Liver (tissue), 3 donors: ENCODE results near the gene FARS2.

ENCODE experiments used
- ATF3 ChIP-seq: IDR thresholded peaks from 2 replicates; pipeline ENCODE4 v1.6.1; 2016; ENCODE audit warnings: antibody characterized with exemption
- CTCF ChIP-seq: fragments of 150-350 bp; IDR thresholded peaks from 2 replicates; pipeline ENCODE4 v1.5.1; 2017; ENCODE audit warnings: improper control_type of control experiment, low read depth, low read length; ENCODE audit not compliant: missing input control
- EGR1 ChIP-seq, 2 donors: IDR thresholded peaks; 2 replicates each; pipeline ENCODE4 v1.6.1; 2016 to 2018; ENCODE audit warnings: antibody characterized with exemption in 2 of 2, low read depth in 2 of 2
- GABPA ChIP-seq, 2 donors: IDR thresholded peaks in 1 of 2; conservative IDR thresholded peaks in 1 of 2; 2 replicates each; pipeline ENCODE4 v1.6.1; 2016; ENCODE audit warnings: antibody characterized with exemption in 2 of 2, mild to moderate bottlenecking in 1 of 2, moderate library complexity in 1 of 2
- HNF4A ChIP-seq, 2 donors: conservative IDR thresholded peaks; 2 replicates each; pipeline ENCODE4 v1.6.1; 2016; ENCODE audit warnings: antibody characterized with exemption in 2 of 2, mild to moderate bottlenecking in 2 of 2
- JUND ChIP-seq, 2 donors: IDR thresholded peaks; 2 replicates each; pipeline ENCODE4 v1.6.1; 2016; ENCODE audit warnings: antibody characterized with exemption in 2 of 2
- MAX ChIP-seq: IDR thresholded peaks from 2 replicates; pipeline ENCODE4 v1.6.1; 2016; ENCODE audit warnings: antibody characterized with exemption
- RAD21 ChIP-seq, 2 donors: IDR thresholded peaks; 2 replicates each; pipeline ENCODE4 v1.6.1; 2016; ENCODE audit warnings: antibody characterized with exemption in 2 of 2, mild to moderate bottlenecking in 2 of 2
- REST ChIP-seq: IDR thresholded peaks from 2 replicates; pipeline ENCODE4 v1.6.1; 2016; ENCODE audit warnings: antibody characterized with exemption, mild to moderate bottlenecking
- SP1 ChIP-seq: IDR thresholded peaks from 2 replicates; pipeline ENCODE4 v1.6.1; 2018; ENCODE audit warnings: antibody characterized with exemption, mild to moderate bottlenecking
- TAF1 ChIP-seq: conservative IDR thresholded peaks from 2 replicates; pipeline ENCODE4 v1.6.1; 2016; ENCODE audit warnings: antibody characterized with exemption, mild to moderate bottlenecking
- YY1 ChIP-seq: IDR thresholded peaks from 2 replicates; pipeline ENCODE4 v1.6.1; 2016; ENCODE audit warnings: antibody characterized with exemption, mild to moderate bottlenecking
- donor health status: healthy.
- donor health status: healthy.

- TF ChIP-seq RAD21 (IDR thresholded peaks at IDR 0.05) (no peak), ATF3 (no peak), CTCF (no peak), HNF4A (conservative IDR thresholded peaks at IDR 0.05) (no peak), JUND (IDR thresholded peaks at IDR 0.05) (no peak), TAF1 (no peak), SP1 (no peak), EGR1 (IDR thresholded peaks at IDR 0.05; ENCODE audit: low read depth in 2 of 2) (no peak), YY1 (no peak), MAX (no peak), GABPA (IDR thresholded peaks at IDR 0.05 in 1 of 2, conservative IDR thresholded peaks at IDR 0.05 in 1 of 2) (no peak), REST (no peak)
These were observed 423.2 kb downstream of the FARS2 start for GRCh38 chr6:5684320-5685053.
